Endodermal cell (in vitro differentiated cells): ENCODE measurements around the gene SRD5A1. TPM values are rescaled to one million over a fixed set of nuclear protein-coding genes. Genes with fewer than 3 reads are reported as not detected.

ENCODE experiments used
- DNase-seq: peaks from one replicate; pipeline ENCODE4 v3.0.0-alpha.2; 2017
- H3K27ac ChIP-seq: 2 replicates; pipeline ENCODE4 v1.5.1; 2013; ENCODE audit warnings: mild to moderate bottlenecking, low read depth, low read length, moderate library complexity
- H3K27me3 ChIP-seq: 2 replicates; pipeline ENCODE4 v1.6.1; 2013; ENCODE audit warnings: mild to moderate bottlenecking, low read length, moderate library complexity; ENCODE audit not compliant: insufficient read depth, control insufficient read depth, poor library complexity, severe bottlenecking
- H3K36me3 ChIP-seq: 2 replicates; pipeline ENCODE4 v1.7.0; 2013; ENCODE audit warnings: mild to moderate bottlenecking, low read length, moderate library complexity; ENCODE audit not compliant: control insufficient read depth, insufficient read depth
- H3K4me1 ChIP-seq: one replicate; pipeline ENCODE4 v1.7.0; 2013; ENCODE audit warnings: low read length; ENCODE audit not compliant: control insufficient read depth, insufficient read depth
- H3K4me3 ChIP-seq: 2 replicates; pipeline ENCODE4 v1.5.1; 2013; ENCODE audit warnings: mild to moderate bottlenecking, low read length, moderate library complexity
- H3K9ac ChIP-seq: 2 replicates; pipeline ENCODE4 v1.6.1; 2013; ENCODE audit warnings: mild to moderate bottlenecking, low read length, moderate library complexity; ENCODE audit not compliant: poor library complexity, severe bottlenecking; ENCODE audit errors: extremely low read depth
- H3K9me3 ChIP-seq: 2 replicates; pipeline ENCODE4 v1.6.1; 2013; ENCODE audit warnings: mild to moderate bottlenecking, low read length, moderate library complexity; ENCODE audit not compliant: control insufficient read depth
- H3K27ac Mint-ChIP-seq: 2 replicates; pipeline ENCODE4 v1.8.0; 2020; ENCODE audit warnings: mixed read lengths
- H3K27me3 Mint-ChIP-seq: 2 replicates; pipeline ENCODE4 v1.8.0; 2021; ENCODE audit warnings: mild to moderate bottlenecking, mixed read lengths; ENCODE audit not compliant: insufficient read depth
- H3K36me3 Mint-ChIP-seq: 2 replicates; pipeline ENCODE4 v1.8.0; 2020; ENCODE audit warnings: low read depth, mixed read lengths
- H3K4me1 Mint-ChIP-seq: 2 replicates; pipeline ENCODE4 v1.8.0; 2020; ENCODE audit warnings: mixed read lengths
- H3K4me3 Mint-ChIP-seq: 2 replicates; pipeline ENCODE4 v1.8.0; 2020; ENCODE audit warnings: mild to moderate bottlenecking, moderate library complexity, mixed read lengths
- H3K9me3 Mint-ChIP-seq: 2 replicates; pipeline ENCODE4 v1.8.0; 2020; ENCODE audit warnings: mild to moderate bottlenecking, mixed read lengths
- WGBS, 2 experiments: methylation state at CpG; one replicate each; pipeline versions ENCODE4 v1.1.5 to v1.1.7; 2013; ENCODE audit warnings: missing lambda C conversion rate in 2 of 2, mixed read lengths in 1 of 2; ENCODE audit not compliant: insufficient coverage in 1 of 2, insufficient read length in 1 of 2; 5-methylcytosine and 5-hydroxymethylcytosine counted together
- total RNA-seq, 2 donors: library from RNA; stranded (reverse); fragmentation: NEBNext Ultra II Directional in 1 of 2; extraction: Animal tissue kit (Norgen Biotek cat#: 25700) in 1 of 2; gene quantifications; 2 replicates in 1 of 2; 3 replicates in 1 of 2; pipeline ENCODE4 v1.2.1, GENCODE V29; 2021
- TF ChIP-seq, protein P1 (sequence below): fragments of 200-600 bp; sonication (generic); conservative IDR thresholded peaks from 2 replicates; pipeline ENCODE4 v1.5.0; 2021; ENCODE audit warnings: antibody characterized with exemption, mild to moderate bottlenecking

SRD5A1 gene
- total RNA-seq, 2 donors from 2014 or later = 15.0 to 16.2 TPM

GRCh38 chr5:6632324-6632887 is 834 bp upstream of the SRD5A1 start:
- Histone ChIP-seq H3K4me3 (peak overlapping the region; percentile 91), H3K9ac (peak overlapping the region; percentile 95), H3K27me3 (no peaks in the 10 kb centered on the region), H3K27ac (peak overlapping the region; percentile 98), H3K4me1 (peaks cover 6% of the 10 kb centered on the region), H3K9me3 (no peaks in the 10 kb centered on the region), H3K36me3 (peaks cover 40% of the 10 kb centered on the region)
- H3K27ac Mint-ChIP-seq = peak overlapping the region; percentile 99
- H3K36me3 Mint-ChIP-seq = peaks cover 37% of the 10 kb centered on the region
- peaks cover 18% of the 10 kb centered on the region for H3K4me1 Mint-ChIP-seq
- TF ChIP-seq, protein P1, sequence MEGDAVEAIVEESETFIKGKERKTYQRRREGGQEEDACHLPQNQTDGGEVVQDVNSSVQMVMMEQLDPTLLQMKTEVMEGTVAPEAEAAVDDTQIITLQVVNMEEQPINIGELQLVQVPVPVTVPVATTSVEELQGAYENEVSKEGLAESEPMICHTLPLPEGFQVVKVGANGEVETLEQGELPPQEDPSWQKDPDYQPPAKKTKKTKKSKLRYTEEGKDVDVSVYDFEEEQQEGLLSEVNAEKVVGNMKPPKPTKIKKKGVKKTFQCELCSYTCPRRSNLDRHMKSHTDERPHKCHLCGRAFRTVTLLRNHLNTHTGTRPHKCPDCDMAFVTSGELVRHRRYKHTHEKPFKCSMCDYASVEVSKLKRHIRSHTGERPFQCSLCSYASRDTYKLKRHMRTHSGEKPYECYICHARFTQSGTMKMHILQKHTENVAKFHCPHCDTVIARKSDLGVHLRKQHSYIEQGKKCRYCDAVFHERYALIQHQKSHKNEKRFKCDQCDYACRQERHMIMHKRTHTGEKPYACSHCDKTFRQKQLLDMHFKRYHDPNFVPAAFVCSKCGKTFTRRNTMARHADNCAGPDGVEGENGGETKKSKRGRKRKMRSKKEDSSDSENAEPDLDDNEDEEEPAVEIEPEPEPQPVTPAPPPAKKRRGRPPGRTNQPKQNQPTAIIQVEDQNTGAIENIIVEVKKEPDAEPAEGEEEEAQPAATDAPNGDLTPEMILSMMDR = no peak
- H3K9me3 Mint-ChIP-seq = no peaks in the 10 kb centered on the region
- H3K27me3 Mint-ChIP-seq = peaks cover 15% of the 10 kb centered on the region
- WGBS, 2 experiments = 1% methylated on average over 15 to 33 of the region's 33 CpGs
- no peak for DNase-seq
- H3K4me3 Mint-ChIP-seq = peak overlapping the region; percentile 83

DNA sequence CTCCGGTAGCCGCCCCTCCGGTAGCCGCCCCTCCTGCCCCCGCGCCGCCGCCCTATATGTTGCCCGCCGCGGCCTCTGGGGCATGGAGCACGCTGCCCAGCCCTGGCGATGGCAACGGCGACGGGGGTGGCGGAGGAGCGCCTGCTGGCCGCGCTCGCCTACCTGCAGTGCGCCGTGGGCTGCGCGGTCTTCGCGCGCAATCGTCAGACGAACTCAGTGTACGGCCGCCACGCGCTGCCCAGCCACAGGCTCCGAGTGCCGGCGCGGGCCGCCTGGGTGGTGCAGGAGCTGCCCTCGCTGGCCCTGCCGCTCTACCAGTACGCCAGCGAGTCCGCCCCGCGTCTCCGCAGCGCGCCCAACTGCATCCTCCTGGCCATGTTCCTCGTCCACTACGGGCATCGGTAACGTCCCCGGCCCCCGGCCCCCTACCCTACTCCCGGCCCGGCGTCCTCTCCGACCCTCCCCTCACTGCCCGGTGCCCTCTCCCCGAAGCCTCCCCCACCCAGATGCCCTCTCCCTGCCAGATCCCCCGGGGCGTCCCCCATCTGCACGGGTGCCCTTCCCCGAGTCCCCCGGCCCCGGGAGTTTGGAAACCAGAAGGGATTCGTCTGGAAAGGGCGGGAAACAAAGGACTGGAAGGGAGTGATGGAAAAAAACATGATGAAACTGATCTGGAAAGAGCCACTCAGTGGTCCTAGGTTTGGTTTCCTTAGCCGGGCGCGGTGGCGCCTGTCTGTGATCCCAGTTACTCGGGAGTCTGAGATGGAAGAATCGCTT is 417 bp downstream of the SRD5A1 start:
- H3K4me3 ChIP-seq = peak overlapping the region; percentile 91
- Mint-ChIP-seq H3K4me1 (peaks cover 27% of the 10 kb centered on the region), H3K27me3 (peaks cover 15% of the 10 kb centered on the region), H3K4me3 (peak overlapping the region; percentile 83), H3K27ac (peak overlapping the region; percentile 55), H3K9me3 (no peaks in the 10 kb centered on the region), H3K36me3 (peaks cover 29% of the 10 kb centered on the region)
- WGBS, 2 experiments = 0% methylated on average over 16 to 75 of the region's 75 CpGs
- H3K4me1 ChIP-seq = peaks cover 7% of the 10 kb centered on the region
- TF ChIP-seq, protein P1 = no peak
- H3K9me3 ChIP-seq = no peaks in the 10 kb centered on the region
- peaks cover 30% of the 10 kb centered on the region for H3K36me3 ChIP-seq
- DNase-seq = peak; percentile 83
- no peaks in the 10 kb centered on the region for H3K27me3 ChIP-seq
- H3K27ac ChIP-seq = no peak overlapping the region
- peak overlapping the region; percentile 50 for H3K9ac ChIP-seq

GRCh38 chr5:6634306-6634705 is 1.1 kb downstream of the SRD5A1 start:
- Mint-ChIP-seq H3K36me3 (peaks cover 23% of the 10 kb centered on the region), H3K9me3 (no peaks in the 10 kb centered on the region), H3K4me1 (peaks cover 27% of the 10 kb centered on the region), H3K4me3 (peak overlapping the region; percentile 83), H3K27ac (no peak overlapping the region), H3K27me3 (peaks cover 16% of the 10 kb centered on the region)
- H3K9me3 ChIP-seq = no peaks in the 10 kb centered on the region
- peak; percentile 54 for DNase-seq
- TF ChIP-seq, protein P1 = no peak
- peaks cover 7% of the 10 kb centered on the region for H3K4me1 ChIP-seq
- H3K36me3 ChIP-seq = peaks cover 23% of the 10 kb centered on the region
- H3K27me3 ChIP-seq = no peaks in the 10 kb centered on the region
- no peak overlapping the region for H3K27ac ChIP-seq
- H3K9ac ChIP-seq = no peak overlapping the region
- H3K4me3 ChIP-seq = peak overlapping the region; percentile 91
- 8 to 12% methylated on average over 2 to 5 of the region's 6 CpGs for WGBS, 2 experiments
